IMR-90 (cell line): ENCODE data around the gene FAAP24.
"Not testable (repeated sequence)": the region's sequence is repeated elsewhere in the genome, so short reads cannot be mapped to it uniquely, and the experiment has no call there.

Experiments used
- BHLHE40 ChIP-seq: fragments of 150-350 bp; IDR thresholded peaks from 2 replicates; pipeline ENCODE4 v1.6.1; 2016; ENCODE audit warnings: mild to moderate bottlenecking, low read depth, low read length
- CEBPB ChIP-seq: IDR thresholded peaks from 2 replicates; pipeline ENCODE4 v1.6.1; 2012; ENCODE audit warnings: low read depth, low read length, improper control_type of control experiment
- CTCF ChIP-seq: conservative IDR thresholded peaks from 2 replicates; pipeline ENCODE4 v1.5.1; 2012; ENCODE audit warnings: mild to moderate bottlenecking, low read depth, low read length, improper control_type of control experiment
- ELK1 ChIP-seq: fragments of 150-350 bp; IDR thresholded peaks from 2 replicates; pipeline ENCODE4 v1.6.1; 2016; ENCODE audit warnings: low read depth, mild to moderate bottlenecking, low read length, moderate library complexity, borderline replicate concordance
- MAFK ChIP-seq: IDR thresholded peaks from 2 replicates; pipeline ENCODE4 v1.6.1; 2012; ENCODE audit warnings: low read depth, low read length, improper control_type of control experiment
- MAZ ChIP-seq: IDR thresholded peaks from 2 replicates; pipeline ENCODE4 v1.6.1; 2012; ENCODE audit warnings: low read depth, mild to moderate bottlenecking, low read length, improper control_type of control experiment, moderate library complexity, borderline replicate concordance
- MXI1 ChIP-seq: IDR thresholded peaks from 2 replicates; pipeline ENCODE4 v1.6.1; 2012; ENCODE audit warnings: low read depth, mild to moderate bottlenecking, low read length, moderate library complexity, borderline replicate concordance
- NFE2L2 ChIP-seq: fragments of 150-350 bp; IDR thresholded peaks from 2 replicates; pipeline ENCODE4 v1.6.1; 2016; ENCODE audit warnings: low read depth, mild to moderate bottlenecking, low read length
- POLR2A ChIP-seq: IDR thresholded peaks from 2 replicates; pipeline ENCODE4 v1.6.1; 2012; ENCODE audit warnings: mild to moderate bottlenecking, low read depth, low read length
- RAD21 ChIP-seq: IDR thresholded peaks from 2 replicates; pipeline ENCODE4 v1.6.1; 2012; ENCODE audit warnings: low read length, improper control_type of control experiment
- RFX5 ChIP-seq: IDR thresholded peaks from 2 replicates; pipeline ENCODE4 v1.8.0; 2012; ENCODE audit warnings: low read depth, mild to moderate bottlenecking, low read length, moderate library complexity
- SMC3 ChIP-seq: fragments of 150-350 bp; IDR thresholded peaks from 2 replicates; pipeline ENCODE4 v1.6.1; 2016; ENCODE audit warnings: low read depth, mild to moderate bottlenecking, antibody characterized with exemption, low read length, moderate library complexity
- USF2 ChIP-seq: fragments of 150-350 bp; IDR thresholded peaks from 2 replicates; pipeline ENCODE4 v1.6.1; 2017; ENCODE audit warnings: mild to moderate bottlenecking, antibody characterized with exemption, low read length, low read depth

- not testable (repeated sequence) for TF ChIP-seq RFX5, USF2, CTCF, POLR2A, MAFK, ELK1, MAZ, SMC3, NFE2L2, RAD21, CEBPB, MXI1, BHLHE40
These were observed 30.3 kb downstream of the FAAP24 start for GRCh38 chr19:33002126-33002865.
